ENCODE measurements around the gene TNS3.

Gene TNS3

GRCh38 chr7:47347346-47347745, 234.6 kb downstream of the TNS3 start:
- DNase-seq (ENCODE audit: low read depth in 3 of 3) = no peak

GRCh38 chr7:47346377-47346914, 235.5 kb downstream of the TNS3 start:
- DNase-seq (ENCODE audit: low read depth in 3 of 3) = no peak

GRCh38 chr7:47345857-47346298, 236.0 kb downstream of the TNS3 start:
- DNase-seq (ENCODE audit: low read depth in 3 of 3) = no peak

GRCh38 chr7:47344171-47344955, 237.5 kb downstream of the TNS3 start:
- DNase-seq (ENCODE audit: low read depth in 3 of 3) = no peak

- no peak for DNase-seq (ENCODE audit: low read depth in 3 of 3)
Measured at GRCh38 chr7:47343061-47343455, 238.9 kb downstream of the TNS3 start.

GRCh38 chr7:47342296-47343060, 239.4 kb downstream of the TNS3 start:
- no peak for DNase-seq (ENCODE audit: low read depth in 3 of 3)

- DNase-seq (ENCODE audit: low read depth in 3 of 3) = no peak
Measured at GRCh38 chr7:47340517-47340916, 241.4 kb downstream of the TNS3 start.

- DNase-seq (ENCODE audit: low read depth in 3 of 3) = no peak
Measured at GRCh38 chr7:47338026-47338425, 243.9 kb downstream of the TNS3 start.

- no peak for DNase-seq (ENCODE audit: low read depth in 3 of 3)
Measured at GRCh38 chr7:47337531-47337930, 244.4 kb downstream of the TNS3 start.

GRCh38 chr7:47336472-47337425, 245.2 kb downstream of the TNS3 start:
- DNase-seq (ENCODE audit: low read depth in 3 of 3) = no peak

GRCh38 chr7:47335557-47336471, 246.1 kb downstream of the TNS3 start:
- no peak for DNase-seq (ENCODE audit: low read depth in 3 of 3)

- no peak for DNase-seq (ENCODE audit: low read depth in 3 of 3)
Measured at GRCh38 chr7:47335071-47335470, 246.8 kb downstream of the TNS3 start.

- no peak for DNase-seq (ENCODE audit: low read depth in 3 of 3)
Measured at GRCh38 chr7:47333959-47334358, 248.0 kb downstream of the TNS3 start.

- no peak for DNase-seq (ENCODE audit: low read depth in 3 of 3)
Measured at GRCh38 chr7:47333554-47333887, 248.4 kb downstream of the TNS3 start.

- no peak for DNase-seq (ENCODE audit: low read depth in 3 of 3)
Measured at GRCh38 chr7:47332681-47333553, 249.0 kb downstream of the TNS3 start.

- no peak for DNase-seq (ENCODE audit: low read depth in 3 of 3)
Measured at GRCh38 chr7:47332213-47332612, 249.7 kb downstream of the TNS3 start.

- DNase-seq (ENCODE audit: low read depth in 3 of 3) = no peak
Measured at GRCh38 chr7:47331179-47331565, 250.7 kb downstream of the TNS3 start.

GRCh38 chr7:47330561-47331178, 251.2 kb downstream of the TNS3 start:
- DNase-seq (ENCODE audit: low read depth in 3 of 3) = no peak

- no peak for DNase-seq (ENCODE audit: low read depth in 3 of 3)
Measured at GRCh38 chr7:47330026-47330425, 251.9 kb downstream of the TNS3 start.

Measured in stimulated activated CD4-positive, alpha-beta T cell treated with anti-CD3 and anti-CD28 coated beads, TNF-alpha, amount 100 ng/mL, for 24 hours (primary cell).